NCI-H1105 (cell line): ENCODE data around the gene PAXX.
"Not testable (repeated sequence)": the region's sequence is repeated elsewhere in the genome, so short reads cannot be mapped to it uniquely, and the experiment has no call there.

ENCODE experiments used
- DNase-seq: peaks from one replicate; lab custom pipeline; 2025; lab: John Stamatoyannopoulos, UW

PAXX gene

DNA sequence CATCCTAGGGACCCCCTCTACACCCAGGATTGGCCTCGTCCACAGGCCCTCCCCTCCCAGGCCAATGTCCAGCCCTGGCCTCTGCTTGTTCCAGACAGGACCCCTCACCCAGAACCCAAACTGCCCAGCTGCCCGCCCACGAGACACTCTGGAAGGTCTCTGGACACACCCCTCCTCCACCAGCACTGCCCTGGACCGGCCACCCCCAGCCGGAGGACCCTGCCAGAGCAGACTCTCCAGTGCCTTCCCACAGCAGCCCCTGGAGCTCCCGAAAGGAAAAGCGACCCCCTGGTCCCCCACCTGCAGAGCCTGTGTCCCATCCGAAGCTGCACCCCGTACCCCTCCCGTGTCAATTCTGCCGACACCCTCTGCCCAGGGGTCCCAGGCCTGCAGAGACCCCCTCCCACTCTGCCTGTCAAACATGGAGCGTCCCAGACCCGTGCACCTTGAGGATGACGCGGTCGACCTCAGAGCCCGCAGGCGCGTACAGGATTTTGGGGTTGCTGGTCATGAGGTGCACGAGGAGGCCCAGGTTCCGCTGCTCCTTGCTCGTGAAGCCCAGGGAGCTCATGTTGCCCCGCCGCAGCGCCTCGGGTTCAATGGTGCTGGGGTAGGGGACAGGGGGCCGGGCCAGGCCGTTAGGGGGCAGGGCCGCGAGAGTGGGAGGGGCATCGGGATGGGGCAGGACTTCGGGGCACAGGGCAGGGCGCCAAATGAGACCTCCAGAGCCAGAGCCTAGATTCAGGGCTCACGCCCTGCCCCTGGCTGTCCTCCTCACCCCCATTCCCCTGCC, 27.9 kb downstream of the PAXX start:
- no peak for DNase-seq

DNA sequence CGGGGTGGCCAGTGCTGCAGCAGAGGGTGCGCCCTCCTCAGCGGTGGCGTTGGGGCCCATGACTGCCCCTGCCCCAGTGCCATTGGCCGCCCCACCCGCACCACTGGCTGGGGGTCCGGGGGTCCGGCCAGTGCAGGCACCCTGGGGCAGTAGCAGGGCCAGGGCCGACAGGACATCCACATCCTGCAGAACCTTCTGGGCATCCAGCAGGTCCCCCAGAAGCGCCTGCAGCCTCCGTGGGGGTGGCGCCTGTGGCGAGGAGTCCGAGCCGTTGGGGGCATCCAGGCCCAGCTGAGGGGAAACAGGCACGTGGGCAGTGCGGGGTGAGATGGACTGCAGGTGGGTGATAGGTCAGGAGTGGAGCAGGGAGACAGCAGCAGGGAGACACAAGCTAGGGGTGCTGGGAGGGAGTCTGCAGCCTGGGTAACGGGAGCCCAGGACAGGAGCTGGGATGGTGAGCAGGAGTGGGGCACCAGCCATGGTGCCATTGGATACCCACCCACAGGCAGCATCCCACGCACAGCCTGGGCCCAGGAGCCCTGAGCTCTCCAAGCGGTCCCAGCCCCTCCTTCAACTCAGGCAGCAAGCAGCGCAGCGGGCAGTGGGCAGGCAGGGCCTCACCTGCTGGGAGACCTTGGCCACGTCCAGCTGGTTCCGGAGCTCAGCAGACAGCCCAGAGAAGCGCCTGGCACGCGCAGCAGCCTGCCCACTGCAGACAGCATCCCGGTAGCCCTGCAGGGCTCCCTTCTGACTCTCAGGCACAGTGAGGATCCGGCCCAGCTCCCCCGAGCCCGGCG, 28.7 kb downstream of the PAXX start:
- no peak for DNase-seq

DNA sequence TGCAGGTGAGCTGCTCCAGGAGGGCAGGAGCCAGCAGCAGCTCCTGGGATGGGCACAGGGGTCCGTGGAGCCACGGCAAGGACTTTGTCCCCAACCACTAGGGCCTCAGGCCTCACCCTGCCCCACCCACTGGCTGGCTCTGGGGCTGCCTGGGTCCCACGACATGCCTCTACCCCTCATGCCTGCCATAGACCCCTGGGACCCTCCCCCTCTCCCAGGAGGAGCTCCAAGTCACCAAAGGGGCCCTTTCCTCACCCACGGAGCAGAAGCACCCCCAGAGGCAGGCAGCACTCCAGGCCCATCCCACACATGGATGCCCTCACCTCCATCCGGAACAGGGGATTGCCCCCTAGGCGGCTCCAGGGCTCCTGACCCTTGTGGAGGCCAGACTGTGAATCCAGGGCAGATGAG, 29.4 kb downstream of the PAXX start:
- DNase-seq: no peak

DNA sequence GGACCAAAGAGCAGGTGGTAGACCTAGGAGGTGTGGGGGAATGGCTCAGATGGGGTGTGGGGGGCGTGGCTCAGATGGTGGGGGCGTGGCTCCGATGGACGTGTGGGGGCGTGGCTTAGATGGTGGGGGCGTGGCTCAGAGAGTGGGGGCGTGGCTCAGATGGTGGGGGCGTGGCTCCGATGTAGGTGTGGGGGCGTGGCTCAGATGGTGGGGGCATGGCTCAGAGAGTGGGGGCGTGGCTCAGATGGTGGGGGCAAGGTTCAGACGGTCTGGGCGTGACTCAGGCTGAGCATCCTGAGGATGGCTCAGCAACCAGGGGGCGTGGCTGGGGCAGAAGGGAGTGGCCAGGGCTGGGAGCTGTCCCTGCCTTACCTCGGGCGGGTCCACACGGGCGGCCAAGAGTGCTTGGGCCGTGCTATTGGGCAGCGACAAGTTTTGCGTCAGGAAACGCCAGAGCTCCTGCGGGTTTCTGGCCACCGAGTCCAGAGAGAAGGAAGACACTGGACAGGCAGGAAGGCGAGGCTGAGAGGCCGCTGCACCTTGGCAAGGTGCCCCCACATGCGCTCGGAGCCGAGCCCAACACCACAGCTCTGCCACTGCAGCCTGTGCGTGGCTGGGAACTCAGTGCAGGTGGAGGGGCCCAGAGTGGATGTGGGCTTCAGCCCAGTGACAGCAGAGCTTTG, 29.9 kb downstream of the PAXX start:
- DNase-seq: no peak

DNA sequence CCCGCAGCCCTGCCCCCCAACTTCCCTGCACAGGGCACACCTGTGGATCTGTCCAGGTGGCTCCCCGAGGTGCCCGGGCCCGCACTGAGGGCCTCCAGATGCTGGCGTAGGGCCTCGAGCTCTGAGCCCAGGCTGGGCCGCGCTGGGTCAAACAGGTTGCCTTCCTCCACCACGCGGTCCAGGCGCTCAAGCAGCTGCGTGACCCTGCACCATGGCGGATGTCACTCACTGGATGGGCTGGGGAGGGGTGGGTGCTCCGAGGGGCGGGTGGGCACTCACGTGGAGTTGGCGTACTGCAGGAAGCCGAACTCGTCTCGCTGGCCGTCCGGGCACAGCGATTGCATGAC, 30.4 kb downstream of the PAXX start:
- no peak for DNase-seq

DNA sequence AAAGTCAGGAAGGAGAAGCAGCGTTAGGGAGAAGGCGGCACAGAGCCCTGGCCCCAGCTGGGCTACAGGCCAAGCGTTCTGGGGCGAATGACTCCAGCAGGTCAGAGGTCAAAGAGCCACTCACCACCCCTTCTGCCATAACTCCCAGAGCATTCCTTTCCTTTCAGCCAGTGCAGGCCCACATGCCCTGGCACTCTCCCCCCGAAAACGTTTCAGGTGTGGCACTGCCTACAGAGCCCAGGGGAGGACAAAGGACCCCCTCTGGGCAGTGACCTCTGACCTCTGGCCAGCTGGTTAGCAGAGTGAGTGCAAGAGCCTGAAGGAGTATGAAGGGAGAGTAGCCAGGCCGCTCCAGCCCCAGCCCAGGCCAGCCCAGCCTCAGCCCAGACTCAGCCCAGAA, 30.9 kb downstream of the PAXX start:
- no peak for DNase-seq

DNA sequence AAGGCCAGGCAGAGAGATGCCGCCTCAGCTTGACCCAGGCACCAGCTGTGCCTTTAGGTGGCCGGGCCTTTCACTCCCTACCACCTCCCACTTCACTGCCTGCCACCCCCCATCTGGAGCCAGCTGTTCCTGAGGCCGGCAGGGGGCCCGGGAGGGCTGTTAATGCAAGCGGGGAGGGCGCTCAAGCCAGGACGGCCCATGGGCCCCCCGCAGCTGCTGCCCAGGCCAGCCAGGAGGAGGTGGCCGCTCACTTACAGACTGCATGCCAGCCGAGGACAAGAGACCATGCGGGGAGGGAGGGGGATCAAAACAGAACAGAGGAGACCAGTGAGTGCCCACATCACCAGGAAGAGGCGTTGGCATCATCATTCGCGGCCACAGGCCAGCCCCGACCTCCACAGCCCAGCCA, 31.4 kb downstream of the PAXX start:
- no peak for DNase-seq

DNA sequence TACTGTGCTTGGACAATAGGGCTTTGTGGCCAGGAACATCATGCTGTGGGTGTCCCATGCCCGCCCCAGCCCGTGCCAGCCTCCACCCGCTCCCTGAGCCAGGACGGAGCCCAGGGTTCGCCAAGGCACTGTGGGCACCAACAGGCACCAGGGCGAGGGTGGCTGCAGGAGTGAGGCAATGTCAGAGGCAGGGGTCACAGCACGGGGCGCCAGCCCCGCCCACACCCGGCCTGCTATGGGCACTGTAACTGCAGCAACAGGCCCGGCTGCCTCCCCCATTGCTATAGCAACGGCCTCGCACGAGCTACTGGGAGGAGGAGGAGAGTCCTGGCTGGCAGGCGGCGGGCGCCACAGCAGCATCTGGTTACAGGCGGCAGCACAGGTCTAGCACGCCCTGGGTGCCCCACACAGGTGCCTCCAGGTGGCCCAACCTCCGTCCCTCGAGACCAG, 33.3 kb downstream of the PAXX start:
- DNase-seq: peak; percentile 81

DNA sequence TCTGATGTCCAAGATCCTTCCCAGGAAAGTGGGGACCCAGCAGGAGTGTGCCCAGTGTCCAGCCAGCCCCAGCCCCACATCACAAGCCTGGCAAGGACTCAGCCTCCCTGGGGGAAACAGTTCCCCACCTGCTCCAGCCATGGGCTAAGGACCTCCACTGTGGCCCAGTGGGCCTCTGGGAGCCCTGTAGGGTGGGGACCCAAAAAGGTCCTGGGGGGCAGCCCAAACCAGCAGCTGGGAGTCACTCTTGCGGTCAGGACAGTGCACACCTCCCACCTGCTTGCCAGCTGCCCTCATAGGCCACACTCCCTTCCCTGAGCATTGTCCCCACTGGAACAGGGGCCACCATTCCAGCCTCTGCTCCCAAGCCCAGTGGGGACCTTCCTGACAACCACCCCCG, 34.2 kb downstream of the PAXX start:
- no peak for DNase-seq

DNA sequence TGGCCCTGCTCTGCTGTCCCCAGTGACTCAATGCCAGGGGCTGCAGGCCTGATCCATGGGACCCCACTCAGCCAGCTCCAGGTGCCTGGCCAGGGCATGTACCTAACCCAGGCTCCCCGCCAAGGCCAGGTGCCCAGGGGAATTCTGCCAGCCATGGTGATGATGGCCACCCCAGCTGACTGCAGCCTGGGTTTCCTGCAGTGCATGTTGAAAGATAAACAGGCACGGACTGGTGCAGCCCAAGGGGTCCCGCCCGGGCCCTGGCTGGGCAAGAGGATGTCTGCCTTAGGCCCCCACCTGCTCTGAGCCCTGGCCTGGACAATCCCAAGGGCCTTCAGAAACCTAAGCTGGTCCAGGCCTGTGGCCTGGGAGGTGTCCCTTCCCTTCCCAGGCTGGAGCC, 34.6 kb downstream of the PAXX start:
- DNase-seq: no peak

DNA sequence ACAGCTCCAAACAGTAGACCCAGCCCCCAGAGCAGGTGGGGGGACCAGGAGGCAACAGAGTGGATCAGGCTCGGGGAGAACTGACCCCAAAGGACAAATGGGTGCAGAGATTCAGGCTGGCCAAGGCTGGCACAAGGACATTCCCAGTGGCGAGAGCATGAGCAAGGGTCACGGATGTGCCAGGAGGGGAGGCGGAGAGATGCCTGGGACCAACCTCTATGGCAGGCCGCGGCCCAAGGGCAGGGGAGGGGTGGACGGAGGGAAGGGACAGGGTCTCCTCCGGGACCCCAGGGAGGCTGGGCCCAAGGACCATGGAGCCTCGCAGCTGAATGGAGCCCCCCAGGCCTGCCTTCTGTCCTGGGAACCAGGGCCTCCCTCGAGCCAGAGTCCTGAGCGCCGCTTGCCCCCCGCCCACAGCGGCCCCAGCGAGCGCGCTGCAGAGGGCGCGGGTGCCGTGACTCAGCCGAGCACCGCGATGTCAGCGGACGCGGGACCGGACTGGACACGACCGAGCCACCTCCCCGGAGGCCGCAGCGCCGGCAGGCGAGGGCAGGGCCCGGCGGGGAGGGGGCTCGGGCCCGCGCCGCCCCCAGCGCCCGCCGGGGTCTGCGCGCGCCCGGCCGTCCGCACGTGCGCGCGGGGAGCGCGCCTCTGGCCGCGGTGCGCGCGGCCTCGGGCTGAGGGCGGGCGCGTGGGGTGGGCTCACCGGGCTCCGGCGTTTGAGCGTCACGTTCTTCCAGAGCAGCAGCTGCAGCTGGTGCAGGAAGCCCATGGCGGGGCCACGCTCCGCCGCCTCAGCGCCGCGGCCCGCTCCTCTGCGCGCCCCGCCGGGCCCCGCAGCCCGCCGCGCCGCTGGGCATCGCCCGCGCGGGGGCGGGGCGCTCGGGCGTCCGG, 35.4 kb downstream of the PAXX start, which contains the start of gene ABCA2:
TSS of gene ABCA2 (minus strand) at position 869 of the 894 bp plus-strand sequence. CDS start at position 772, 97 bp downstream.
- no peak for DNase-seq

DNA sequence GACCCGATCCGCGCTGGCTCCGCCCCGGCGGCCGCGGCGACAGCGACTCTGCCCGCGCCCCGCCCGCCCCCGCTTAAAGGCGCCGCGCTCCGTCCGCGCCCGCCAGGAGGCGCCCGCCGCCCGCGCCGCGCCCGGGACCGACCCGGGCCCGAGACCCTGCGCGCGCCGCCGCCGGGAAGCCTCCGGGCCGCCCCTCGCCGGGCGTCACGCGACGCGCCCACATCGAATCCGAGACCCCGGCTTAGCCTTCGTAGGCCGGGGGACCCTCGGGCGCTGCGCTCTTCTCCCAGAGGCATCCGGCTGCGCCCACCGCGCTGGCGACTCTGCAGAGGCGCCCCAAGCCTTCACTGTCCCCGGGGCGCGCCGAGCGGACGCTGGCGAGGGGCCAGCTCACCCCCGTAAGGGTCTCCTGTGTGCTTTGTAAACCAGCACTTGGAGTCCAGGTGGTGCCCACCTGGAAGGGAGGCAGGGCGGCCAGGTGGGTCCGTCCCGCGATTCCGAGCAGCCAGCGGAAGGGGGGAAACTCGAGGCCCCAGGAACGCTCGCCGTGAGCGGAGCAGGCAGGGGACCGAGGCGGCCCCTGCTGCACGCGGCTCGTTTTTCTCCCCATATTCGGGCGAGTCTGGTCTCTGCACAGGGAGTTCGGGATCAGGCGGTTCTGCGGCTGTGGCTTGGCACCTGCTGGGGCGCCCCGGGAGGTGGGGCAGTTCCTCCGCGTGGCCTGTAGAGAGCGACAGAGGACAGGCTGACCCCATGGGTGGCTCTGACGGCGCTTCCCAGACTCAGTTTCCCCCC, 36.2 kb downstream of the PAXX start:
- DNase-seq: peak; percentile 35

DNA sequence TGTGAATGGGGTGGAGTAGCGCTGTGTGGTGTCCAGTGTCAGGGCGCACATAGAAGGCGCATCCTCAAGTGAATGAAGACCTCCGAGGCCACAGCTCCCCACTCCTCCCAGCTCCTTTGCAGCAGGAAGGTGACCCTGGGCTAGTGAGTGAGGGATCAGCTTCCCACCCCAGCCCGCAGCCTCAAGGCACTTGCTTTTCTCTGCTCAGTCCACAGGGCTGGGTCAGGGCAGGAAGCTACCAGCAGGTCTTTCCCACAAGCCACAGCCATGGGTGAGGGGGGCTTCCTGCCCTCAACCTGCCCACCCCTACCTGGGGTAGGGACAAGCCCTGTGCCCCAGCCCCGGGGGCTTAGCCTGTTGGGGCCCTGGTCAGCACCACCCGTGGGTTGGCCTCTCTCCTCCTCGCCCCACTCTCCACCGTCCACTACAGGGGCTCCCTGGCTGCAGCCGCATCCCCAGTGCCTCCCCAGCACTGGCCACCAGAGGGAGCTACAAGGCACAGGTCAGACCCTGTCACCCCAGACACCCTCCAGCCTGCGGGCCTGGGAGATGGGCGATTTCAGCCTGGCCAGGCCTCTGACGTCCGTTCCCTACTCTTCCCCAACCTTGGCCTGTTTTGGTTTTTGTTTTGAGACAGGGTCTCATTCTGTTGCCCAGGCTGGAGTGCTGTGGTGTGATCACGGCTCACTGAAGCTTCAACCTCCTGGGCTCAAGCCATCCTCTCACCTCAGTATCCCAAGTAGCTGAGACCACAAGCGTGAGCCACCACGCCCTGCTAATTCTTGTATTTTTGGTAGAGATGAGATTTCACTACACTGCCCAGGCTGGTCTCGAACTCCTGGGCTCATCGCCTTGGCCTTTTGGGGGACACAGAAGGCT, 37.1 kb downstream of the PAXX start:
- no peak for DNase-seq

DNA sequence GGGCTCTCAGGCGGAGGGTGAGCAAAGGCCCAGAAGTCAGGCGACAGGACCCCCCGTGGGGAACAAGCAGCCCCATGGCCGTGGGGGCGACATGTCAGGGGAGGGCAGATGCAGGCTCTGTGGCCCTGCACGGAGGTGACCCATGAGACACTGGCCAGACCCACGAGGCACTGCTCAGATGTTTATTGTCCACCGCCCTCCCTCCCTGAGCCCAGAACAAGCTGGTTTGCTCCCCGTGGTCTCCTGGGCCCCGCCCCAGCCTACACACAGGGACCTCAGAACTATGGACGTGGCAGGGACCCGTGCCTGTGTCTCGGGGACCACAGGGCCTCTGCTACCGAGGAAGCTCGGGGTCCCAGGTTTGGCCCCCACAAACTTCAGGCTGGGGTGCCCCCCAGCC, 37.8 kb downstream of the PAXX start:
- DNase-seq: no peak

DNA sequence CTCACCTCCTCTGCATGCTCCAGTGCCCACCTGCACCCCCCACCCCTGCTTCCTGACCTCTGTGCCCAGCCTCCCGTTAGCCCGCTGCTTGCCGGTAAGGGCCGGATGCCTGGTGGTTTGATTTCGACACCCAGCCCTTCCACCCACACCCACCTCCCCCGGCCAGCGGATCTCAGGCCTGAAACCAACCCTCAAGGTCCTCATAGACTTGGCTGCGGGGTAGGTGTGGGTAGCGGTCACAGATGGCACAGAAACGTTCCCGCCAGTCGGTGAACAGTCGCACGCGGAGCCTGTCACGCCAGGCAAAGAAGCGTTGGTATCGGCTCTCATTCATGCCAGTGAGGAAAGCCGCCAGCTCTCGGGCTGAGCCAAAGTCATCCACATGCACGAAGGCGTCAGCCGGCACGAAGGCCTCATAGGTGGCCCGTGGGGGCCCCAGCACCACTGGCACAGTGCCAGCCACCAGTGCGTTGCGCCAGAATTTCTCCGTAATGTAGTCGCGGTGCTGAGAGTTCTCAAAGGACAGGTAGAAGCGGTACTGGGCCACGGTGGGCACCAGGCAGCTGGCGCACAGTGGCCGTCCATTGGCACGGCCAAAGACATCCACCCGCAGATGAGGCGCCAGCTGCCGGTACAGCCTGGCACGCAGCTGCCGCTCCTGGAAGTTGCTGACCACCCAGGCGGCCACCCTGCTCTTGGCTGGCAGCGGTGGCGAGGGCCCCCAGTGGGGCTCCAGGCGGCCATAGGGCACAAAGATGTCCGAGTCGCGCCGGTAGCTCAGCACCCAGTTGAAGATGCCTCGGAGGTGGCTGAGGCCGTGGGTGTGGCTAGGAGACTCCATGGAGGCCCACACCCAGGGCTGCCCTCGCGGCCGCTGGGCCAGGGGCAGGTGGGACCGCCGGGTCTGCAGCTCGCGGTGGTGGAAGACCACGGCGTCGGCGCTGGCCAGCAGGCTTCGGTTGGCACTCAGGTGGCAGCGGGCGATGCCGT, 38.6 kb downstream of the PAXX start:
- no peak for DNase-seq

DNA sequence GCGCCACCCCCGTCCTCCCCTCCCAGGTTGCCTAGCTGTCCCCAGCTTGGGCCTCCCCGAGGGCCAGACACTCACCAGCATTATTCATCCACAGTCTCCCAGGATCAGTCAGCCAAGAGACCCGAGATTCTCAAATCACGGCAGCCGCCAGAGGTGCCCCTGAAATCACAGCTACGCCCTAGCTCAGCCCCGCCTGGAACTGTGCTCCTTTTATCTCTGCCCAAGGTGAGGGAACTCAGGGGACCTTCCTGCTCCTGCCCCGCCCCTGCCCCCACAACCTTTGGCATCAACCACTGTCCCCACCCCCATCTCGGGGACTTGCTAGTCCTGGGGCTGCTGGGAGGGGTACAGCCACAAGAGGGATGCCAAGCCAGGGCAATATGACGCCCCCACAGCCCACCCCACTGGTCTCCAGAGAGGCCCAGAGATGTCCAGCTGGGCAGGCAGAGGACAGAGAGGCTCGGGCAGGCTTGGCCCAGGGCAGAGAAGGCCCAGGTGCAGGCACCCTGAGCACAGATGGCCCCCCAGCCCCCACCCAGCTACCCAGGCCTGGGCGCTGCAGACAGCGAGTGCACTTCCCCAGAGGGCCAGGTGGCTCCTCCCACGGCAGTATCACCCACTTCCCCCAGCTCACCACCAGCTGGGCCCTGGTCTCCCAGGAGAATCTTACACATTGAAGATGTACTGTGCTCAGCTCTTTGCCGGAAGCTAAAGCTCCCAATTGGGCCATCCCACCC, 39.9 kb downstream of the PAXX start, which contains the start of gene FUT7:
TSS of gene FUT7 (minus strand) at position 185 of the 737 bp plus-strand sequence. CDS start at position 88, 97 bp downstream.
- no peak for DNase-seq

DNA sequence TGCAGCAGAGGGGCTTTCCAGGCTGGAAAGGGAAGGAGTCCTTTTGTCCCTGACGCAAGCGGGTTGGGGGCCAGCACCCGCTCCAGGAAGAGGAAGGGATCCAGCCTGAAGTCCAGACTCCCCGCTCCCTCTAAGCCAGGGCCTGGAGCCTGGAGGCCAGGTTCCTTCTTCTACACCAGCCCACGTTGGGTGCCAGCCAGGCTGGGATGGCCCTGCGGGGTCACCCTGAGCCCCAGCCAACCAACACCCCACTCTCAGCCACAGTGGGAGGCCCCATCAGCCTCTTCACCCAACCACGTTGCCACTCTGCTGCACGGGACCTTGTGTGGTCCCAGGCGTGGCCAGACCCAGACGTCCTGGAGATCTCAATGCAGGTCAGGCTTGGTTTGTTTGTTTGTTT, 40.6 kb downstream of the PAXX start:
- no peak for DNase-seq

DNA sequence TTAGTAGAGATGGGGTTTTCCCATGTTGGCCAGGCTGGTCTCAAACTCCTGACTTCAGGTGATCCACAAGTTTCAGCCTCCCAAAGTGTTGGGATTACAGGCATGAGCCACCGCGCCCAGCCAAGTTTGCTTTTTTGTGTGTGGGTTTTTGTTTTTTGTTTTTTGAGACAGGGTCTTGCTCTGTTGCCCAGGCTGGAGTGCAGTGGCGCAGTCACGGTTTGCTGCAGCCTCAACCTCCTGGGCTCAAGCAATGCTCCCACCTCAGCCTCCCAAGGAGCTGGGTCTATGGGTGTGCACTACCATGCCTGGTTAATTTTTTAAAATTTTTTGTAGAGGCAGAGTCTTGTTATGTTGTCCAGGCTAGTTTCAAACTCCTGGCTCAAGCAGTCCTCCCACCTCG, 41.3 kb downstream of the PAXX start:
- DNase-seq: not testable (repeated sequence)
